Measurements from ENCODE around the gene TOM1L2.

GRCh38 chr17:17816240-17816814, 155.9 kb downstream of the TOM1L2 start:
- TF ChIP-seq, protein P1, sequence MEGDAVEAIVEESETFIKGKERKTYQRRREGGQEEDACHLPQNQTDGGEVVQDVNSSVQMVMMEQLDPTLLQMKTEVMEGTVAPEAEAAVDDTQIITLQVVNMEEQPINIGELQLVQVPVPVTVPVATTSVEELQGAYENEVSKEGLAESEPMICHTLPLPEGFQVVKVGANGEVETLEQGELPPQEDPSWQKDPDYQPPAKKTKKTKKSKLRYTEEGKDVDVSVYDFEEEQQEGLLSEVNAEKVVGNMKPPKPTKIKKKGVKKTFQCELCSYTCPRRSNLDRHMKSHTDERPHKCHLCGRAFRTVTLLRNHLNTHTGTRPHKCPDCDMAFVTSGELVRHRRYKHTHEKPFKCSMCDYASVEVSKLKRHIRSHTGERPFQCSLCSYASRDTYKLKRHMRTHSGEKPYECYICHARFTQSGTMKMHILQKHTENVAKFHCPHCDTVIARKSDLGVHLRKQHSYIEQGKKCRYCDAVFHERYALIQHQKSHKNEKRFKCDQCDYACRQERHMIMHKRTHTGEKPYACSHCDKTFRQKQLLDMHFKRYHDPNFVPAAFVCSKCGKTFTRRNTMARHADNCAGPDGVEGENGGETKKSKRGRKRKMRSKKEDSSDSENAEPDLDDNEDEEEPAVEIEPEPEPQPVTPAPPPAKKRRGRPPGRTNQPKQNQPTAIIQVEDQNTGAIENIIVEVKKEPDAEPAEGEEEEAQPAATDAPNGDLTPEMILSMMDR (IDR thresholded peaks at IDR 0.05; ENCODE audit: low read depth, low read length, poor library complexity, severe bottlenecking), result no peak
- no peak for TF ChIP-seq EZH2phosphoT487 (IDR thresholded peaks at IDR 0.05; ENCODE audit: borderline replicate concordance, low read length)
